Vagina (tissue), 2 donors: ENCODE data around the gene PGAP6. TPM values are rescaled to one million over a fixed set of nuclear protein-coding genes. Genes with fewer than 3 reads are reported as not detected.

Experiments used
- DNase-seq, 2 donors: peaks; one replicate each; pipeline ENCODE4 v3.0.0-alpha.2; 2017; ENCODE audit errors: extremely low spot score in 2 of 2
- H3K27ac ChIP-seq: fragments of 200-600 bp; sonication (generic); one replicate; pipeline ENCODE4 v1.5.1; 2019
- H3K27me3 ChIP-seq: fragments of 200-600 bp; sonication (generic); one replicate; pipeline ENCODE4 v1.5.1; 2019
- H3K36me3 ChIP-seq, 2 donors: fragments of 200-600 bp; sonication (generic); one replicate each; pipeline ENCODE4 v1.5.1; 2017 to 2019
- H3K4me1 ChIP-seq: fragments of 200-600 bp; sonication (generic); one replicate; pipeline ENCODE4 v1.5.1; 2019
- H3K4me3 ChIP-seq, 2 donors: fragments of 200-600 bp; sonication (generic); 1 replicate in 1 of 2; 2 replicates in 1 of 2; pipeline ENCODE4 v1.5.1; 2016 to 2019
- H3K9me3 ChIP-seq: fragments of 200-600 bp; sonication (generic); one replicate; pipeline ENCODE4 v1.5.1; 2019
- POLR2A ChIP-seq, 2 donors: fragments of 450-650 bp; IDR thresholded peaks; one replicate each; pipeline ENCODE4 v1.6.1; 2017; ENCODE audit warnings: antibody characterized with exemption in 2 of 2, mild to moderate bottlenecking in 2 of 2, moderate library complexity in 2 of 2
- POLR2AphosphoS5 ChIP-seq, 2 donors: sonication (generic); formaldehyde crosslinking; IDR thresholded peaks; one replicate each; pipeline ENCODE4 v1.9.0; 2017; ENCODE audit warnings: antibody characterized with exemption in 2 of 2, mild to moderate bottlenecking in 2 of 2, low read depth in 1 of 2; ENCODE audit not compliant: insufficient read depth in 1 of 2
- intact Hi-C: fragments of 100-400 bp; cut with DNase I; formaldehyde crosslinking; loops from one replicate; pipeline ENCODE4 v1.15.1; 2023
- total RNA-seq: library from RNA; depleted of rRNA; stranded (reverse); fragments of >200 nt; gene quantifications from one replicate; pipeline ENCODE4 v1.2.3, GENCODE V29; 2016
- TF ChIP-seq, protein P1 (sequence below), 3 experiments: fragments of 450-650 bp in 2 of 3; fragments of 200-600 bp in 1 of 3; sonication (generic) in 1 of 3; IDR thresholded peaks; one replicate each; pipeline ENCODE4 v1.5.1; 2017 to 2019; ENCODE audit warnings: antibody characterized with exemption in 3 of 3, mild to moderate bottlenecking in 2 of 3, moderate library complexity in 2 of 3

PGAP6 gene
- total RNA-seq, 1 donor from 2014 or later: 38.3 TPM

DNA sequence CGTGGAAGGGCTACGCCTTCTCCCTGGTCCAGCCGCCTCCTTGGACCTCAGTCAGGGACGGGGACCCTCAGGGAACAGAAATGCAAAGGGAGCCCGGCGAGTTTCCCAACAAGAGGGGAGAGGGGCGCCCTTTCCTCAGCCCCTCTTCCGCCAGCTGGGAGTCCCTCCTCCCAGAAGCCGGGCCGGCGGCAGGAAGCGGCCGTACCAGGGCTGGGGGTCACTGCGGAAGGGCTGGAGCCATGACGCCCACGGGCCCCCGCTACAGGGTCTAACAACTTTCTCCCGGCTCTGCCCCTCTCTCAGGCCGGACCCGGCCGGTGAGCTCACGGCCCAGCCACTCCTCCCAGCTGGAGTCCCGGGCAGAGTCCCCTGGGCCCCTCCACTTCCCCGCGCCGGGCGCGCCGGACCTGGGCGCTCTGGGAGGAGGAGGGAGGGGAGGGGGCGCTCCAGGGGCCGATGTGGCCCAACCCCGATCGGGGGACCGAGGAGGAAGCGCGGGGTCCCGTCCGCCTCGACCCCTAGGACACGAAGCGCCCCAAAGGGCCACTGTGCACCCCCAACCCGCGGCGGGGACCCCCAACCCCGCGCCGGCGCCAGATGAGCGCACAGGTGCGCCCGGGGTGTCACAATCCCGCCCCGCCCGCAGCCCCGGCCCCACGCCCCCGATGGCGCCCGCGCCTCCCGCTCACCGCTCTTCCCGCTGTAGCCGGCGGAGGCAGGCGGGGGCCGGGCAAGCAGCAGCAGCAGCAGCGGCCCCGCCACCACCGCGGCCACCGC, 578 bp downstream of the PGAP6 start:
- Histone ChIP-seq H3K4me1 (peaks cover 44% of the 10 kb centered on the region), H3K4me3 (peak overlapping the region; percentile 84 to 98), H3K27me3 (no peaks in the 10 kb centered on the region), H3K36me3 (peaks cover 0 to 12% of the 10 kb centered on the region in 2 donors), H3K27ac (peak overlapping the region; percentile 64), H3K9me3 (no peaks in the 10 kb centered on the region)
- intact Hi-C loops: loop anchor here (10.0 kb wide), 1 partner anchor 264 kb away; the partner anchor contains the start of genes MCRIP2 and WDR90
- DNase-seq: no peak
- TF ChIP-seq, protein P1, sequence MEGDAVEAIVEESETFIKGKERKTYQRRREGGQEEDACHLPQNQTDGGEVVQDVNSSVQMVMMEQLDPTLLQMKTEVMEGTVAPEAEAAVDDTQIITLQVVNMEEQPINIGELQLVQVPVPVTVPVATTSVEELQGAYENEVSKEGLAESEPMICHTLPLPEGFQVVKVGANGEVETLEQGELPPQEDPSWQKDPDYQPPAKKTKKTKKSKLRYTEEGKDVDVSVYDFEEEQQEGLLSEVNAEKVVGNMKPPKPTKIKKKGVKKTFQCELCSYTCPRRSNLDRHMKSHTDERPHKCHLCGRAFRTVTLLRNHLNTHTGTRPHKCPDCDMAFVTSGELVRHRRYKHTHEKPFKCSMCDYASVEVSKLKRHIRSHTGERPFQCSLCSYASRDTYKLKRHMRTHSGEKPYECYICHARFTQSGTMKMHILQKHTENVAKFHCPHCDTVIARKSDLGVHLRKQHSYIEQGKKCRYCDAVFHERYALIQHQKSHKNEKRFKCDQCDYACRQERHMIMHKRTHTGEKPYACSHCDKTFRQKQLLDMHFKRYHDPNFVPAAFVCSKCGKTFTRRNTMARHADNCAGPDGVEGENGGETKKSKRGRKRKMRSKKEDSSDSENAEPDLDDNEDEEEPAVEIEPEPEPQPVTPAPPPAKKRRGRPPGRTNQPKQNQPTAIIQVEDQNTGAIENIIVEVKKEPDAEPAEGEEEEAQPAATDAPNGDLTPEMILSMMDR (IDR thresholded peaks at IDR 0.05): no peak
- TF ChIP-seq POLR2AphosphoS5 (IDR thresholded peaks at IDR 0.05; ENCODE audit: insufficient read depth in 1 of 2, low read depth in 1 of 2) (no peak), POLR2A (IDR thresholded peaks at IDR 0.05) (no peak)

DNA sequence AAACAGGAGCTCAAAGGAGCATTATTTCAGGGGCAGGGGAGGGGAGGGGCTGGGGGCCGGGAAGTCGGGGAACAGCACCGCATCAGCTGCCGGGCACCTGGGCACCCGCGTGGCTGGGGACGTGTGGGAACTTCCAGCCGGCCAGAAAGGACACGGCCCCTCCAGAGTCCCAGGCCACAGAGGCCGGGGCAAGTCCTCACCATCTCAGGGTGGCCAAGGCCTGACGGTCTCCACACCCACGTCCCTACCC, 1.1 kb downstream of the PGAP6 start:
- Histone ChIP-seq H3K4me1 (peaks cover 44% of the 10 kb centered on the region), H3K4me3 (peak overlapping the region; percentile 84 to 98), H3K9me3 (no peaks in the 10 kb centered on the region), H3K27me3 (no peaks in the 10 kb centered on the region), H3K27ac (peak overlapping the region; percentile 64), H3K36me3 (peaks cover 0 to 17% of the 10 kb centered on the region in 2 donors)
- intact Hi-C loops: loop anchor here (10.0 kb wide), 1 partner anchor 264 kb away; the partner anchor contains the start of genes MCRIP2 and WDR90
- no peak for DNase-seq
- TF ChIP-seq POLR2AphosphoS5 (IDR thresholded peaks at IDR 0.05; ENCODE audit: insufficient read depth in 1 of 2, low read depth in 1 of 2) (no peak), POLR2A (IDR thresholded peaks at IDR 0.05) (no peak)
- TF ChIP-seq, protein P1 (IDR thresholded peaks at IDR 0.05): no peak

DNA sequence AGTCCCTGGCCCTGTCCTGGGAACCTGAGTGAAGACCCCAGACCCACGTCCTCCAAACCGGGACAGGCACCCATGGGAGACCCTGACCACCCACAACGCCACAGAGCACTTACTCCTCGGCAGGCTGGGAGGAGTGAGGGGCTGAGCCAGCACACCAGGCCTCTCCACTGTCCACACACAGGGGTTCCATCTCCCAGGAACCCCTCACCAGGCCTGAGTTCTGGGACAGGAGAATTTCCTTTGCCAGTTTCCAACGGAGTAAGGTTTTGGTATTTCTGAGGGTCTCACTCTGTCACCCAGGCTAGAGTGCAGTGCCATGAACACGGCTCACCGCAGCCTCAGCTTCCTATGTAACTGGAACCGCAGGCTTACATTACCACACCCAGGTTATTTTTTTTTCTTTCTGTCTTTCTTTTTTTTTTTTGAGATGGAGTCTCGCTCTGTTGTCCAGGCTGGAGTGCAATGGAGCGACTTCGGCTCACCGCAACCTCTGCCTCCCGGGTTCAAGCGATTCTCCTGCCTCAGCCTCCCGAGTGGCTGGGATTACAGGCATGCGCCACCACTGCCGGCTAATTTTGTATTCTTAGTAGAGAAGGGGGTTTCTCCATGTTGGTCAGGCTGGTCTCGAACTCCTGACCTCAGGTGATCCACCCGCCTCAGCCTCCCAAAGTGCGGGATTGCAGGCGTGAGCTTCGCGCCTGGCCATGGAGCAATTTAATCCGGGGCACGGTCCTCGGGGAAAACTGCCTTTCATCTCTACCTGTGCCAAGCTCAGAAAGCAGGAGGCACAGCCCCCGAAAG, 1.6 kb downstream of the PGAP6 start:
- Histone ChIP-seq H3K36me3 (peaks cover 0 to 18% of the 10 kb centered on the region in 2 donors), H3K27ac (no peak overlapping the region), H3K4me1 (peaks cover 44% of the 10 kb centered on the region), H3K27me3 (no peaks in the 10 kb centered on the region), H3K4me3 (peak overlapping the region; percentile 84 to 98), H3K9me3 (no peaks in the 10 kb centered on the region)
- TF ChIP-seq POLR2A (IDR thresholded peaks at IDR 0.05) (no peak), POLR2AphosphoS5 (IDR thresholded peaks at IDR 0.05; ENCODE audit: insufficient read depth in 1 of 2, low read depth in 1 of 2) (no peak)
- TF ChIP-seq, protein P1 (IDR thresholded peaks at IDR 0.05): no peak
- DNase-seq: no peak
- intact Hi-C loops: loop anchor here (10.0 kb wide), 1 partner anchor 265 kb away; the partner anchor contains the start of genes MCRIP2 and WDR90

DNA sequence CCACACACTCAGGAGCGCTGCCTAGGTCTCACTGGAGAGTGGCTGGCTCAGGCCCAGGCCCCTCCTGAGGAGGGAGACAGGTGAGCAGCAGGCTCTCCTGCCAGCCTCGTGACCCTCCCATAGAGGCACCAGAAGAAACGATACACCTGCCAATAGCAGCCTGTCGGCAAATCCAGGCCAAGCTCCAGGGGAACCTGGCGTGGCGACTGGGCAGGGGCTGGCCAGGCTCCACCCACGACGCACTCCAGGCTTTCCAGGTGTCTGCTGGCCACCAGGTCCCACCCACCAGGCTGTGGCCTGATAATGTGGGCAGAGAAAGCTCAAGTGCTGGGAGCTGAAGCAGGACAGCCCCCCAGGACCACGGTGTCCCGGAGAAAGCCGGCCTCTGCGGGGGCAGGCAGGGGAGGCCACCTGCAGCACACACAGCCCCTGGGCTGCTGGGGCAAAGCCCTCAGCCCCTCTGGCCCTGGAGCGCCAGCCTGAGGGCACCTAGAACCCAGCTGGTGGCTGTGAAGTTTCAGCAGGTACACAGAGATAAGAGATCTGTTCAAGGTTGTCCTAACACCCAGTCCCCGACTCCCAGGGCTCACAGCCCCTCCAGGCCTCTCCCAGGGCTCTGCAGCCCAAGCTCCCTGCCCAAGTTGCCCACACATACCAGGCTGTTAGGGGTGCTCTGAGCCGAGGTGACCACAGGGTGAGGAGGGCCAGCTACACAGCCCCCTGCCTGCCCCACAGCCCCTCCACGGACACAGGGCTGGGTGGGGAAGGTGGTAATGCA, 2.4 kb downstream of the PGAP6 start:
- Histone ChIP-seq H3K4me3 (no peak overlapping the region), H3K27ac (no peak overlapping the region), H3K9me3 (no peaks in the 10 kb centered on the region), H3K36me3 (peaks cover 0 to 22% of the 10 kb centered on the region in 2 donors), H3K27me3 (no peaks in the 10 kb centered on the region), H3K4me1 (peaks cover 44% of the 10 kb centered on the region)
- intact Hi-C loops: no loop called here
- TF ChIP-seq, protein P1 (IDR thresholded peaks at IDR 0.05): no peak
- TF ChIP-seq POLR2AphosphoS5 (IDR thresholded peaks at IDR 0.05; ENCODE audit: insufficient read depth in 1 of 2, low read depth in 1 of 2) (no peak), POLR2A (IDR thresholded peaks at IDR 0.05) (no peak)
- no peak for DNase-seq
